ENCODE data around the gene RAB10.
"Not testable (repeated sequence)": the region's sequence is repeated elsewhere in the genome, so short reads cannot be mapped to it uniquely, and the experiment has no call there.

RAB10 gene

GRCh38 chr2:26033818-26034636, at the start of gene RAB10:
Gene RAB10 (plus strand): TSS chr2:26034084. CDS start chr2:26034609, 525 bp downstream.
- DNase-seq (ENCODE audit: low read depth) = peak; percentile 89

GRCh38 chr2:25988134-25988533, 45.8 kb upstream of the RAB10 start:
- no peak for DNase-seq (ENCODE audit: low read depth)

GRCh38 chr2:25989154-25989553, 44.7 kb upstream of the RAB10 start:
- DNase-seq (ENCODE audit: low read depth) = no peak

GRCh38 chr2:25991965-25992364, 41.9 kb upstream of the RAB10 start:
- no peak for DNase-seq (ENCODE audit: low read depth)

- no peak for DNase-seq (ENCODE audit: low read depth)
Observed at GRCh38 chr2:25992556-25992955, 41.3 kb upstream of the RAB10 start.

GRCh38 chr2:25993049-25993448, 40.8 kb upstream of the RAB10 start:
- no peak for DNase-seq (ENCODE audit: low read depth)

GRCh38 chr2:25994509-25994908, 39.4 kb upstream of the RAB10 start:
- no peak for DNase-seq (ENCODE audit: low read depth)

- DNase-seq (ENCODE audit: low read depth) = no peak
Observed at GRCh38 chr2:25996844-25997243, 37.0 kb upstream of the RAB10 start.

- DNase-seq (ENCODE audit: low read depth) = not testable (repeated sequence)
Observed at GRCh38 chr2:25998816-25999383, 35.0 kb upstream of the RAB10 start.

GRCh38 chr2:25999406-25999805, 34.5 kb upstream of the RAB10 start:
- not testable (repeated sequence) for DNase-seq (ENCODE audit: low read depth)

GRCh38 chr2:26000561-26001082, 33.3 kb upstream of the RAB10 start:
- DNase-seq (ENCODE audit: low read depth) = no peak

GRCh38 chr2:26001743-26002351, 32.0 kb upstream of the RAB10 start:
- DNase-seq (ENCODE audit: low read depth) = no peak

GRCh38 chr2:26002632-26003310, 31.1 kb upstream of the RAB10 start:
- no peak for DNase-seq (ENCODE audit: low read depth)

GRCh38 chr2:26008095-26008494, 25.8 kb upstream of the RAB10 start:
- DNase-seq (ENCODE audit: low read depth) = no peak

GRCh38 chr2:26008851-26009566, 24.9 kb upstream of the RAB10 start:
- DNase-seq (ENCODE audit: low read depth) = no peak

GRCh38 chr2:26009567-26009963, 24.3 kb upstream of the RAB10 start:
- DNase-seq (ENCODE audit: low read depth) = no peak

GRCh38 chr2:26010943-26011342, 22.9 kb upstream of the RAB10 start:
- no peak for DNase-seq (ENCODE audit: low read depth)

GRCh38 chr2:26011609-26011989, 22.3 kb upstream of the RAB10 start:
- DNase-seq (ENCODE audit: low read depth) = no peak

GRCh38 chr2:26011990-26012856, 21.7 kb upstream of the RAB10 start:
- no peak for DNase-seq (ENCODE audit: low read depth)

GRCh38 chr2:26013668-26014067, 20.2 kb upstream of the RAB10 start:
- DNase-seq (ENCODE audit: low read depth) = no peak
